Jurkat, Clone E6-1 (cell line): ENCODE data around the gene ATP9B. TPM values are rescaled to one million over a fixed set of nuclear protein-coding genes. Genes with fewer than 3 reads are reported as not detected.
A peak's percentile ranks its signal among the peaks of the same experiment; 100 is the strongest.

Experiments used
- DNase-seq: peaks from one replicate; pipeline ENCODE4 v3.0.0-alpha.2; 2011; ENCODE audit warnings: low read depth, low spot score
- H3K4me3 ChIP-seq: 2 replicates; pipeline ENCODE4 v1.5.1; 2011; ENCODE audit warnings: mild to moderate bottlenecking, low read length, control low read depth, moderate library complexity
- polyA plus RNA-seq: library from polyadenylated mRNA; unstranded; fragments of >200 nt; gene quantifications from one replicate; pipeline ENCODE4 v1.2.1, GENCODE V29; 2012; ENCODE audit warnings: missing spikeins; ENCODE audit not compliant: insufficient read length, insufficient read depth

Gene ATP9B, protein sequence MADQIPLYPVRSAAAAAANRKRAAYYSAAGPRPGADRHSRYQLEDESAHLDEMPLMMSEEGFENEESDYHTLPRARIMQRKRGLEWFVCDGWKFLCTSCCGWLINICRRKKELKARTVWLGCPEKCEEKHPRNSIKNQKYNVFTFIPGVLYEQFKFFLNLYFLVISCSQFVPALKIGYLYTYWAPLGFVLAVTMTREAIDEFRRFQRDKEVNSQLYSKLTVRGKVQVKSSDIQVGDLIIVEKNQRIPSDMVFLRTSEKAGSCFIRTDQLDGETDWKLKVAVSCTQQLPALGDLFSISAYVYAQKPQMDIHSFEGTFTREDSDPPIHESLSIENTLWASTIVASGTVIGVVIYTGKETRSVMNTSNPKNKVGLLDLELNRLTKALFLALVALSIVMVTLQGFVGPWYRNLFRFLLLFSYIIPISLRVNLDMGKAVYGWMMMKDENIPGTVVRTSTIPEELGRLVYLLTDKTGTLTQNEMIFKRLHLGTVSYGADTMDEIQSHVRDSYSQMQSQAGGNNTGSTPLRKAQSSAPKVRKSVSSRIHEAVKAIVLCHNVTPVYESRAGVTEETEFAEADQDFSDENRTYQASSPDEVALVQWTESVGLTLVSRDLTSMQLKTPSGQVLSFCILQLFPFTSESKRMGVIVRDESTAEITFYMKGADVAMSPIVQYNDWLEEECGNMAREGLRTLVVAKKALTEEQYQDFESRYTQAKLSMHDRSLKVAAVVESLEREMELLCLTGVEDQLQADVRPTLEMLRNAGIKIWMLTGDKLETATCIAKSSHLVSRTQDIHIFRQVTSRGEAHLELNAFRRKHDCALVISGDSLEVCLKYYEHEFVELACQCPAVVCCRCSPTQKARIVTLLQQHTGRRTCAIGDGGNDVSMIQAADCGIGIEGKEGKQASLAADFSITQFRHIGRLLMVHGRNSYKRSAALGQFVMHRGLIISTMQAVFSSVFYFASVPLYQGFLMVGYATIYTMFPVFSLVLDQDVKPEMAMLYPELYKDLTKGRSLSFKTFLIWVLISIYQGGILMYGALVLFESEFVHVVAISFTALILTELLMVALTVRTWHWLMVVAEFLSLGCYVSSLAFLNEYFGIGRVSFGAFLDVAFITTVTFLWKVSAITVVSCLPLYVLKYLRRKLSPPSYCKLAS
- polyA plus RNA-seq: 29.4 TPM

DNA sequence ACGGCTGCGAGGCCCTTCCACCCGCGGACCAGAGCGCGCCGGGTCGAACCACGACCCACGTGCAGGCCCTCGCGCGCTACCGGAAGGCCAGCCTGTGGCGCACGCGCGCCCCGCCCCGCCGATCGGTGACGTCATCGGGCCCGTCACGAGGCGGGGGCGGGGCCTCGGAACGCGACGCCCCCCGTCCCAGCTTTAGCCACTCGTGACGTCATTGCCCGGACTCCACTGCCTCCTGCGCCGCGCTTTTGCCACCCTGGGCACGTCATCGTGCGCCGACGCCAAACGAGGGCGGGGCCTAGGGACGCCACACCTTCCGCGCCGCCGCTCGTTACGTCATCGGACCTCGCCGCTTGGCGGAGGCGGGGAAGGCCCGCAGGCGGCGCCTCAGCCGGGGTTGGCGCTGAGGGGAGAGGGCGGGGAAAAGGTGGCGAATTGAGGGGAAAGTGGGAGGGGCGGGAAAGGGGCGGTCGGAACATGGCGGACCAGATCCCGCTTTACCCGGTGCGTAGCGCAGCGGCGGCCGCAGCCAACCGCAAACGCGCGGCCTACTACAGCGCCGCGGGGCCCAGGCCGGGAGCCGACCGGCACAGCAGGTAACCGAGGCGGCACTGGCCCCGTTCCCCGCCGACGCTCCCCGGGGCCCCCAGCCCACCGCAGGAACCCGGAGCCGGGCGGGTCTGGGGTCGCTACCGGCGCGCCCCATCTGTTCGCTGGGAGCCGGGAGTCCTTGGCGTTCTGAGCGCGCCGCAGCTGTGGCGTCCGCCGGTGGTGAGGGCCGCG lies at the start of gene ATP9B:
Gene ATP9B, plus strand, starts transcription at position 458 of the 780 bp plus-strand sequence. Its CDS starts 17 bp downstream, at position 475.
- DNase-seq: peak; percentile 93
- peak within 1 kb of the TSS; percentile 86 for H3K4me3 ChIP-seq

- H3K4me3 ChIP-seq: no peak overlapping the region
Measured at GRCh38 chr18:79019881-79020280, 49.3 kb upstream of the ATP9B start.

GRCh38 chr18:79022603-79023002 lies 46.6 kb upstream of the ATP9B start:
- DNase-seq: no peak
- no peak overlapping the region for H3K4me3 ChIP-seq

More at GRCh38 chr18:79019881-79020280, 49.3 kb upstream of the ATP9B start:
- no peak for DNase-seq

DNA sequence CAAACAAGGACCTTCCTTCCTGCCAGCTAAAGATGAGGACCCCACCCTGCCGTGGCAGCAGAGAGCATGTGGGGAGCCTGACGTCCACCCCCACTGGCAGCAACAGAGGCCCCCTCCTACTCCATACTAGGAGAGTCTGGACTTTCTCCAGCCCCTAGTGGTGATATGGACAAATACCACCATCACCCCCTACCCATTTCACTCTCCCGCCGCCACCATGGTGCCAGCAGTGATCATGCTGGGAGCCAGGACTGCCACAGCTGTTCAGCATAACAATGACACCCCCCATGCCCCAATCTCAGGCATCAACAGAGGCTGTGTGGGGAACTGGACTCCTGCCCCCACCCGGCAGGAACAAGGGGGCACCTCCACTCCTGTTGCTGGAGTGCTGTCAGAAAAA lies 42.7 kb upstream of the ATP9B start:
- DNase-seq: no peak
- no peak overlapping the region for H3K4me3 ChIP-seq

DNA sequence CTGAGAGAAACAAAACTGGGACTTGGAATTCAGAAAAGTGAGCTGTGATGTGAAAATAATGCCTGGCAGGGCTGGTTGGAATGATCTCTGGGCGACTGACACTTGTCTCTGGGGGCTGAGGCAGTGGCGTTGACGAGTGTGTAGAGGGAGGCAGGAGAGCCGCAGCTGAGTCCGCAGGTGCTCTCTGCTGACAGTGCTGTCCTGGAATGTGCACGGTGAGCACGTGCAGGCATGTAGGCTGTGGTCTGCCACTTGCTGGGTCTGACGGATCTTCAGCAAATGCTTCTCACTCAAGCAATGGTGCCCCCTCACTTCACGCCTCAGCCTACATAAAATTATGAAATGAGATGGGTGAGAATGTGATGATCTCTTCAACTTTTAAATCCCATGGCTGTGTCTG lies 38.5 kb upstream of the ATP9B start:
- no peak for DNase-seq
- H3K4me3 ChIP-seq: no peak overlapping the region

DNA sequence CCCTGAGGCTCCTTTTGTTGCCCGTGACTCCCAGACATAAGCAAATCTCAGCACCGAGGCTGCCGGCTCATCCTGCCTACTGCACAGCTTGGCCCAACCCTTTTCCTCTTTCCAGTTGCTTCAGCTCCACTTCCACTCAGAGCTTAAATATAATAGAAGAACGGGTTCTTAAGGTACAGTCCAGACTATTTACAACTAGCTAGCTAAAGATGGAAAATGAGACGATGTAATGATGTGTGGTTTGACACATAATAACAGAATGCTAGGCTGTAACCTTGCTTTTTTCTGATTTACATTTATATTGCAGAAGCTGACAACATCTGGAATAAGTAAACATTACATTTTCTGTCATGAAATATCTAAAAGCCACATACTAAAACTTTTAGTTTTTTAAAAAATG lies 26.9 kb upstream of the ATP9B start:
- no peak for DNase-seq
- H3K4me3 ChIP-seq: no peak overlapping the region

- DNase-seq: no peak
- no peak overlapping the region for H3K4me3 ChIP-seq
Measured at GRCh38 chr18:79043288-79043687, 25.9 kb upstream of the ATP9B start.

GRCh38 chr18:79046522-79046921 lies 22.7 kb upstream of the ATP9B start:
- no peak overlapping the region for H3K4me3 ChIP-seq
- no peak for DNase-seq

- no peak overlapping the region for H3K4me3 ChIP-seq
- DNase-seq: no peak
Measured at GRCh38 chr18:79047556-79048244, 21.5 kb upstream of the ATP9B start.

GRCh38 chr18:79048245-79048632 lies 21.0 kb upstream of the ATP9B start:
- no peak for DNase-seq

DNA sequence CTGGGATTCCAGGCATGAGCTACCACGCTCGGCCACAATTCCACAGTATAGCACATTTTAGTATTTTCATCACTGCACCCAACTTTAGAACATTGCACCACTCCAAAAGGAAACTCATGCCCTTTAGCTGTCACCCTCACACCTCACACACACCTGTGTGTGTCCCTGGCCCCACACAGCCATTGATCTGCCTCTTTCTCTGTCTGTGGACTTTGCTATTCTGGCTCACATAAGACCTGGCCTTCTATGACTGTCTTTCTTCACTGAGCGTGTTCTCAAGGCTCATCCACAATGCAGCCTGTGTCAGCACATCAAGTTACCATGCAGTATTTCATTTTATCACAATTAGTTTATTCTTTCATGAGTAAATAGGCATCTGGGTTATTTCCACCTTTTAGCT lies 19.7 kb upstream of the ATP9B start:
- DNase-seq: no peak
- no peak overlapping the region for H3K4me3 ChIP-seq

More at GRCh38 chr18:79048245-79048632, 21.0 kb upstream of the ATP9B start:
- no peak overlapping the region for H3K4me3 ChIP-seq

- DNase-seq: no peak
- no peak overlapping the region for H3K4me3 ChIP-seq
Measured at GRCh38 chr18:79050005-79050404, 19.2 kb upstream of the ATP9B start.

- no peak overlapping the region for H3K4me3 ChIP-seq
- no peak for DNase-seq
Measured at GRCh38 chr18:79056827-79057367, 12.3 kb upstream of the ATP9B start.

DNA sequence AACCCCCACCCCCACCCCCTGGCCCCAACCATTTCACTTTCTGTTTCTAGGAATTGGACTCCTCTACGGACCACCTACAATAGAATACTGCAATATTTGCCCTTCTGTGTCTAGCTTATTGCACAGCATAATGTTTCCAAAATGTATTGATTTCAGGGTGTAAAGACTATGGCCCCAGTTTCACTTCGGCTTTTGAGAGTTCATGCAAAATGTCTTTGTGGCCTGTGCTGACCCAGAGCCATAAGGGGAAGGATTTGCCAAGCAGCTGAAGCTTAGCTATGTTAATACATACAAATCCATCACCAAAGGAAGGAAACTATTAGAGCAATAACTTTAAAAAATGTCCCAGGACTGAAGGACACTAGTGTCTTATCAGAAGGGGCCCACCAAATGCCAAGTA lies 11.2 kb upstream of the ATP9B start:
- no peak for DNase-seq
- H3K4me3 ChIP-seq: no peak overlapping the region

DNA sequence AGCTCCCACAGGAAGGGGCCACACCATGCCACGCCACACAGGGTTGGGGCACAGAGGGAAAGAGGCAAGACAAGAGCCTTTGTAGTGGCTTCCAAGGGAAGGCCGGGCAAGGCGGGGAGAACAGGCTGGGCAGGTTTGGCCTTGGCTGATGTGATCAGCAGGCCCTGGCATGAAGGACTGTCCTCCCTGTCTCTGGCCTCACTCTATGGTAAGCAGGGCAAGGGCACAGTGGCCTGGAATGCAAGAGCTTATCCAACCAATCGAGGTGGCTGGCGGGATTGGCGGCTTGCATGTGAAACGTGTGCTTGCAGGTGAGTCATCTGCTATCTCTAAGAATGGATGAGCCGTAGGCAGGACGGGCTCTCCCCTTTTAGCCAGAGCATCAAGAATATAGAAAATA lies 6.4 kb upstream of the ATP9B start:
- H3K4me3 ChIP-seq: no peak overlapping the region
- DNase-seq: no peak

GRCh38 chr18:79064228-79064627 lies 5.0 kb upstream of the ATP9B start:
- H3K4me3 ChIP-seq: no peak overlapping the region
- no peak for DNase-seq

DNA sequence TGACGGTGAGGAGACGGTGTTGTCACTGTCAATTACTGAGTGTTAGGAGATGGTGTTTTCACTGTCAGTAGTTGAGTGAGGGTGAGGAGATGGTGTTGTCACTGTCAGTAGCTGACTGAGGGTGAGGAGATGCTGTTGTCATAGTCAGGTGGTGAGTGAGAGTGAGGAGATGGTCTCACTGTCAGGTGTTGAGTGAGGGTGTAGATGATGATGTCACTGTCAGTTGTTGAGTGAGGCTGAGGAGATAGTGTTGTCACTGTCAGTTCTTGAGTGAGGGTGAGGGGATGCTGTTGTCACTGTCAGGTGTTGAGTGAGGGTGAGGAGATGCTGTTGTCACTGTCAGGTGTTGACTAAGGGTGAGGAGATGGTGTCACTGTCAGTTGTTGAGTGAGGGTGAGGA lies 3.4 kb upstream of the ATP9B start:
- no peak overlapping the region for H3K4me3 ChIP-seq
- no peak for DNase-seq

DNA sequence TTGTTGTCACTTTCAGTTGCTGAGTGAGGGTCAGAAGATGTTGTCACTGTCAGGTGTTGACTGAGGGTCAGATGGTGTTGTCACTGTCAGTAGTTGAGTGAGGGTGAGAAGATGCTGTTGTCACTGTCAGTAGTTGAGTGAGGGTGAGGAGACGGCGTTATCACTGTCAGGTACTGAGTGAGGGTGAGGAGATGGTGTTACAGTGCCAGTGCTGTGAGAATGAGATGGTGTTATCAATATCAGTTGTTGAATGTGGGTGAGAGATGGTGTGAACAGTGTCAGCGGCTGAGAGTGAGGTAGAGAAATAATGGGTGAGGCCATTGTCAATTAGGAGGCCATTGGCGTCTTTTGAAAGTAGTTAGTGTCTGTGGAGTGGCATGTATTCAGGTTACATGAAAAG lies 1.6 kb upstream of the ATP9B start:
- DNase-seq: no peak
- H3K4me3 ChIP-seq: no peak overlapping the region
